Suppressor macrophage treated with lipopolysaccharide for 1 hour (primary cell): ENCODE measurements around the gene SERAC1.
A peak's percentile ranks its signal among the peaks of the same experiment; 100 is the strongest.
"Not testable (repeated sequence)": the region's sequence is repeated elsewhere in the genome, so short reads cannot be mapped to it uniquely, and the experiment has no call there.

Source experiments
- DNase-seq, 3 donors: peaks; one replicate each; pipeline ENCODE4 v3.0.0-alpha.2; 2020 to 2022

SERAC1 gene

GRCh38 chr6:158168040-158168289 is at the start of gene SERAC1:
Gene SERAC1, minus strand, starts transcription at chr6:158168262. Its CDS starts 9,899 bp downstream, at chr6:158158363.
- DNase-seq = no peak

- peak; percentile 85 to 90 (median 87) for DNase-seq
These were observed 46.0 kb upstream of the SERAC1 start for GRCh38 chr6:158213925-158214674.

GRCh38 chr6:158211273-158212055 is 43.4 kb upstream of the SERAC1 start:
- no peak for DNase-seq

- DNase-seq = not testable (repeated sequence)
These were observed 41.7 kb upstream of the SERAC1 start for GRCh38 chr6:158209582-158210333.

GRCh38 chr6:158208226-158209030 is 40.4 kb upstream of the SERAC1 start:
- DNase-seq = not testable (repeated sequence)

GRCh38 chr6:158207422-158207788 is 39.3 kb upstream of the SERAC1 start:
- DNase-seq = no peak

GRCh38 chr6:158206740-158207421 is 38.8 kb upstream of the SERAC1 start:
- DNase-seq = no peak

- DNase-seq = no peak
These were observed 37.3 kb upstream of the SERAC1 start for GRCh38 chr6:158205169-158205944.

GRCh38 chr6:158198461-158198860 is 30.4 kb upstream of the SERAC1 start:
- no peak for DNase-seq

- DNase-seq = no peak
These were observed 26.6 kb upstream of the SERAC1 start for GRCh38 chr6:158194487-158195280.

GRCh38 chr6:158191761-158192160 is 23.7 kb upstream of the SERAC1 start:
- DNase-seq = no peak

- DNase-seq = no peak
These were observed 23.0 kb upstream of the SERAC1 start for GRCh38 chr6:158191032-158191431.

- no peak for DNase-seq
These were observed 20.5 kb upstream of the SERAC1 start for GRCh38 chr6:158188591-158188990.

- no peak for DNase-seq
These were observed 17.8 kb upstream of the SERAC1 start for GRCh38 chr6:158185729-158186456.

GRCh38 chr6:158184608-158185007 is 16.5 kb upstream of the SERAC1 start:
- DNase-seq = no peak

GRCh38 chr6:158183174-158183972 is 15.3 kb upstream of the SERAC1 start:
- not testable (repeated sequence) for DNase-seq

- DNase-seq = not testable (repeated sequence)
These were observed 9.7 kb upstream of the SERAC1 start for GRCh38 chr6:158177712-158178111.

GRCh38 chr6:158175111-158175510 is 7.0 kb upstream of the SERAC1 start:
- no peak for DNase-seq

GRCh38 chr6:158174514-158174913 is 6.5 kb upstream of the SERAC1 start:
- no peak for DNase-seq
